ENCODE data around the gene SLC43A2.
"Not testable (repeated sequence)": the region's sequence is repeated elsewhere in the genome, so short reads cannot be mapped to it uniquely, and the experiment has no call there.

Gene SLC43A2

DNA sequence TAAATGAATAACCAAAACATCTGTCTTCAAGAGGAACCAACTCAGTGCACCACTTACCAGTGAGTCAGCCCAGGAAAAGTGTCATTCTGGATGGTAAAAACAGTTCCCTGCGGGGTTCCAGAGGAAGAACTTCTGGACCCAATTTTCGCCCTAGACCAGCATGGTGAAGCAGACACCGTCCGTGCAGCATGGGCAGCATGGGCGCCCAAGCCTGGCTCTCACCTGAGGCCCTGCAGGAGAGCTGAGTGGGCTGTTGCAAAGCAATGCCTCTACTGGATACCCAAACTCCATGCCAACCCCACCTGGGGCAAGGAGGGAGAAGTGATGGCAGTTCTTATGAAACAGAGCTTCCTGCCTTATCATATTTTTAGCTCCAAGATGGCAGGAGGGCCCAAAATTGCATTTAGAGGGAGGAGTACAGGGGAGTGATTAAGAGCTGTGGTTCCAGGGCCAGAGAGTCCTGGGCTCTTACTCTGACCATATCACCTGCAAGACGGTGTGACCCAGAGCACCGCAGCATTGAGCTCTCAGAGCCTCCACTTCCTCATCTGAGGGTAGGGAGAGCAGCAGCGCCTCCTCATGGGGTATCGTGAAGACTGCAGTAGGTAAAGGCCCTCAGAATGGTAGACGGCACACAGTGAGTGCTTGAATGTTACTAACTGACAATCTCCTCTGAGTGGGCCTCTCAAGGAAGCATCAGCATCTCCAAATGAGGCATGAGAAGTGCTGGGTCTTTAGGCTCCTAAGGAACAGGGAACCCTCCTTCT is 95.6 kb downstream of the SLC43A2 start:
- peak; percentile 34 for DNase-seq

DNA sequence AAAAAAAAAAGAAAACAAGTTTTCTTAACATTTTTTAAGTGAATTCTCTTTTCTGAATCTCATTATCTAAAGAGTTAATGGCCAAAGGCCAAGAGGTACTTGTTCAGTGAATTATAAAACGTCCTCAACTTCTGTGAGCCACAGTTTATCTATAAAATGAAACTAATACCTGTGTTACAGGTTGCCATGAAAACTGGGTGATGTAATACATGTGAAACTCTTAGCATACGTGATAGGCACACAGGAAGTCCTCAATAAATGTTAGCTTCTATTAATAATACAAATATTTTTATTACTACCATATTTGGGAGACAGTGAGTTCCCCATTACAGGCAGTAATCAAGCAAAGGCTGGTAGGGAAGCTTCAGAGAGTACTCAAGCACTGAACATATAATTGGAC is 98.8 kb downstream of the SLC43A2 start:
- DNase-seq: no peak

DNA sequence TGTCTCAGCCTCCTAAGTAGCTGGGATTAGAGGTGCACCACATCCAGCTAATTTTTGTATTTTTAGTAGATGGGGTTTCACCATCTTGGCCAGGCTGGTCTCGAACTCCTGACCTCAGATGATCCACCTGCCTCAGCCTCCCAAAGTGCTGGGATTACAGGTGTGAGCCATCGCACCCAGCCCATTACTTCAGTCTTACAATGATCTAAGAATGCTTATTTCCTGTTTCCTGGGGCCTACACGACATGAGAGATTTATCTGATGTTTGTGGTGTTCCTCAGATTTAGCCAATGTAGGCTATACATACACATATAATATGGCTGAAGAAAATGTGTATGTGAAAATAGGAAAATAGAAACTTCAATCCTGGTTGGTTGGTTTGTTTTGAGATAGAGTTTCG is 101.8 kb downstream of the SLC43A2 start:
- not testable (repeated sequence) for DNase-seq

DNA sequence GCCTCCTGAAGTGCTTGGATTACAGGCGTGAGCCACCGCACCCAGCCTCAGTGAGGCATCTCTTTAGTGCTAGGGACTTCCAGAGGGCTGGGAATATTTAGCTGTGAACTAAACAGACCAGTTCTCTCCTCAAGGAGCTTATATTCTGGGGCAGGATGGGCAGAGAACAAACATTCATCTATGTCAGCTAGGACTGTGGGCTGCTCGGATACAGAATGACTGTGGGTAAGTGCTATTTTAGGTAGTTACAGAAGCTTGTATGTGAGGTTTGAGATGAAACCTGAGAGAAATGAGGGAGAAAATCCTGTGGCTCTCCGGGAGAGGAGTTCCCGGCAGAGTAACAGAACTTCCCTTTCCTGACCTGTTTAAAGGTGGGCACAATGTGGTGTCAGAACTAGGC is 106.0 kb downstream of the SLC43A2 start:
- no peak for DNase-seq

DNA sequence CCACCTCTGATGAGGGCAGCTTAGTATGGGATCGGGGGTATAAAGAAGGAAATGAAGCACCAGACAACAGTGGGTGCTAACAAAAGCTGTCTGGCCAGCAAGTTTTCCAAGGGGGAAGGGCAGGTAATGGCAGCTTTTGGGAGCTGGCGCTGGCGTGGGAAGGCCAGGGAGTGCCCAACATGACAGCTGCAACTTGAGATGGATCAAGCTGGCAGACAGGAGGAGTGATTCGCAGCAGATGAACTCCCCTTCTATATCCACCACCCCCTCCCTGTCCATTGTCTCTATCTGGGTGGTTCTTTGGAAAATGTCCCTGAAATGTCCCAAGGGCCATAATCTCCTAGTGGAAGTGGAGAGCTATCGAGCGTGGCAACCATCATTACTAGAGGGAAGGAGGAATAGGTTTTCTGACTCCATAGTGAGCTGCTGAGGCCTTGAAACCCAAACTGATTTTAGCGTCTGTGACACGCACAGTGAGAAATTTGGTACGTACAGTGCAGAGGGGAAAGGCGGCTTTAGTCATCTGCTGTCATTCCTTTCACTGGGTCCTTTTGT is 107.5 kb downstream of the SLC43A2 start:
- no peak for DNase-seq

DNA sequence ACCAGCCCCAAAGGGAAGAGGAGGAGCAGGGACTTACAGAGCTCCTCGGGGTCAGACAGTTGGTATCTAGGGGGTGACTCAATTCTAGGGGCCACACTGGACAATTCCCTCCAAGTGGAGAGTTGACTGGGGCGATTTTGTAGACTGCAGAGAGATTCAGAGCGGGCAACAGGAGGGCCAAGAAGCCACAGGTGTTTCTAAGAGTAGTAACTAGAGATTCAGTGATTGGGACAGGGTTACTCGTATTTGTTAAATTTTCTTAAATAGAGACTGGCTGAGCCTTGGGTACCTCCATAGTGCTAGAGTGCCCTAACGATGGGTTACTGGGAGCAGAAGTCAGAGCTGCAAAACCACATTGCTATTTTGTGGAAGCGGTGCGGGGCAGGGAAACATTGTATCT is 109.0 kb downstream of the SLC43A2 start:
- DNase-seq: no peak
